C4-2B (cell line): Measurements from ENCODE around the gene RFPL3.

Source experiments
- H3K27ac ChIP-seq: fragments of 450-650 bp; 2 replicates; pipeline ENCODE4 v1.5.1; 2017
- ZFX ChIP-seq: fragments of 450-650 bp; IDR thresholded peaks from 2 replicates; pipeline ENCODE4 v1.6.1; 2017
- TF ChIP-seq, protein P1 (sequence below): fragments of 450-650 bp; conservative IDR thresholded peaks from 2 replicates; pipeline ENCODE4 v1.5.1; 2017; ENCODE audit warnings: mild to moderate bottlenecking

Gene RFPL3

GRCh38 chr22:32331236-32331917, 26.3 kb upstream of the RFPL3 start:
- TF ChIP-seq, protein P1, sequence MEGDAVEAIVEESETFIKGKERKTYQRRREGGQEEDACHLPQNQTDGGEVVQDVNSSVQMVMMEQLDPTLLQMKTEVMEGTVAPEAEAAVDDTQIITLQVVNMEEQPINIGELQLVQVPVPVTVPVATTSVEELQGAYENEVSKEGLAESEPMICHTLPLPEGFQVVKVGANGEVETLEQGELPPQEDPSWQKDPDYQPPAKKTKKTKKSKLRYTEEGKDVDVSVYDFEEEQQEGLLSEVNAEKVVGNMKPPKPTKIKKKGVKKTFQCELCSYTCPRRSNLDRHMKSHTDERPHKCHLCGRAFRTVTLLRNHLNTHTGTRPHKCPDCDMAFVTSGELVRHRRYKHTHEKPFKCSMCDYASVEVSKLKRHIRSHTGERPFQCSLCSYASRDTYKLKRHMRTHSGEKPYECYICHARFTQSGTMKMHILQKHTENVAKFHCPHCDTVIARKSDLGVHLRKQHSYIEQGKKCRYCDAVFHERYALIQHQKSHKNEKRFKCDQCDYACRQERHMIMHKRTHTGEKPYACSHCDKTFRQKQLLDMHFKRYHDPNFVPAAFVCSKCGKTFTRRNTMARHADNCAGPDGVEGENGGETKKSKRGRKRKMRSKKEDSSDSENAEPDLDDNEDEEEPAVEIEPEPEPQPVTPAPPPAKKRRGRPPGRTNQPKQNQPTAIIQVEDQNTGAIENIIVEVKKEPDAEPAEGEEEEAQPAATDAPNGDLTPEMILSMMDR, result no peak
- no peak for TF ChIP-seq ZFX
- H3K27ac ChIP-seq, result no peak overlapping the region

- no peak overlapping the region for H3K27ac ChIP-seq
- TF ChIP-seq, protein P1, result no peak
- no peak for TF ChIP-seq ZFX
These were observed 25.5 kb upstream of the RFPL3 start for GRCh38 chr22:32331918-32332725.

GRCh38 chr22:32333141-32333768, 24.4 kb upstream of the RFPL3 start:
- TF ChIP-seq ZFX, result no peak
- TF ChIP-seq, protein P1, result no peak

GRCh38 chr22:32333769-32334659, 23.7 kb upstream of the RFPL3 start:
- no peak for TF ChIP-seq ZFX
- TF ChIP-seq, protein P1, result no peak

More at GRCh38 chr22:32333141-32333768, 24.4 kb upstream of the RFPL3 start:
- no peak overlapping the region for H3K27ac ChIP-seq

GRCh38 chr22:32334660-32335365, 22.9 kb upstream of the RFPL3 start:
- no peak overlapping the region for H3K27ac ChIP-seq
- TF ChIP-seq, protein P1, result no peak
- TF ChIP-seq ZFX, result no peak

More at GRCh38 chr22:32333769-32334659, 23.7 kb upstream of the RFPL3 start:
- H3K27ac ChIP-seq, result no peak overlapping the region

- no peak overlapping the region for H3K27ac ChIP-seq
- TF ChIP-seq, protein P1, result no peak
- TF ChIP-seq ZFX, result no peak
These were observed 22.2 kb upstream of the RFPL3 start for GRCh38 chr22:32335471-32335870.
